GM12878 (cell line): Measurements from ENCODE around the gene BMP2K. TPM values are rescaled to one million over a fixed set of nuclear protein-coding genes. Genes with fewer than 3 reads are reported as not detected.

ENCODE experiments used
- ASH2L ChIP-seq: fragments of 300-600, 200-600 bp; sonication (generic); IDR thresholded peaks from 2 replicates; pipeline ENCODE4 v1.6.1; 2017; ENCODE audit warnings: low read depth, mild to moderate bottlenecking, borderline replicate concordance
- ATF2 ChIP-seq: IDR thresholded peaks from 2 replicates; pipeline ENCODE4 v1.6.1; 2012; ENCODE audit warnings: low read length, inconsistent platforms
- BCLAF1 ChIP-seq: fragments of 450-650 bp; IDR thresholded peaks from 2 replicates; pipeline ENCODE4 v1.6.1; 2017; ENCODE audit warnings: antibody characterized with exemption, mild to moderate bottlenecking, moderate library complexity
- BHLHE40 ChIP-seq, 2 experiments: fragments of 450-650 bp in 1 of 2; IDR thresholded peaks; 2 replicates each; pipeline ENCODE4 v1.6.1; 2011 to 2017; ENCODE audit warnings: low read depth in 2 of 2, borderline replicate concordance in 1 of 2, improper control_type of control experiment in 1 of 2, low read length in 1 of 2, mild to moderate bottlenecking in 1 of 2
- BMI1 ChIP-seq: fragments of 450-650 bp; IDR thresholded peaks from 2 replicates; pipeline ENCODE4 v1.6.1; 2016; ENCODE audit warnings: mild to moderate bottlenecking, moderate library complexity, borderline replicate concordance
- CREB1 ChIP-seq: IDR thresholded peaks from 2 replicates; pipeline ENCODE4 v1.6.1; 2012; ENCODE audit warnings: low read depth, mild to moderate bottlenecking, inconsistent platforms
- EGR1 ChIP-seq, 2 experiments: IDR thresholded peaks; 1 replicate in 1 of 2; 2 replicates in 1 of 2; pipeline ENCODE4 v1.6.1; 2011 to 2012; ENCODE audit warnings: low read depth in 2 of 2, low read length in 2 of 2, borderline replicate concordance in 1 of 2, mild to moderate bottlenecking in 1 of 2, moderate library complexity in 1 of 2
- MYC ChIP-seq: IDR thresholded peaks from 2 replicates; pipeline ENCODE4 v1.6.1; 2011; ENCODE audit warnings: mild to moderate bottlenecking, low read length, moderate library complexity, inconsistent platforms; ENCODE audit not compliant: insufficient read depth, insufficient replicate concordance, insufficient read length, severe bottlenecking
- NR2C2 ChIP-seq: IDR thresholded peaks from 2 replicates; pipeline ENCODE4 v1.6.1; 2011; ENCODE audit warnings: borderline replicate concordance, low read depth; ENCODE audit not compliant: control insufficient read depth, insufficient read length
- RAD21 ChIP-seq: IDR thresholded peaks from 2 replicates; pipeline ENCODE4 v1.6.1; 2011; ENCODE audit warnings: mild to moderate bottlenecking, low read depth, low read length, moderate library complexity; ENCODE audit not compliant: insufficient read depth
- REST ChIP-seq: IDR thresholded peaks from 2 replicates; pipeline ENCODE4 v1.6.1; 2012; ENCODE audit warnings: mild to moderate bottlenecking, low read depth, low read length
- SIN3A ChIP-seq: IDR thresholded peaks from 2 replicates; pipeline ENCODE4 v1.6.1; 2012; ENCODE audit warnings: low read depth, low read length, improper control_type of control experiment
- ZBTB40 ChIP-seq: fragments of 450-650 bp; IDR thresholded peaks from 2 replicates; pipeline ENCODE4 v1.6.1; 2016; ENCODE audit warnings: mild to moderate bottlenecking, moderate library complexity, borderline replicate concordance
- ZNF217 ChIP-seq: fragments of 450-650 bp; IDR thresholded peaks from 2 replicates; pipeline ENCODE4 v1.6.1; 2017; ENCODE audit warnings: antibody characterized with exemption, mild to moderate bottlenecking
- polyA plus RNA-seq, 11 experiments: library from polyadenylated mRNA; depleted of rRNA in 4 of 11; unstranded in 6 of 11; stranded (reverse) in 5 of 11; fragments of >200 nt; fragmentation: Nextera tagmentation in 4 of 11; fragmentation: Illumina TruSeq in 1 of 11; extraction: Ambion mirVana in 4 of 11; extraction: Trizol in 1 of 11; gene quantifications; 1 replicate in 1 of 11; 2 replicates in 10 of 11; pipeline versions ENCODE4 v1.2.1 to v1.2.3, GENCODE V29; 2011 to 2016; ENCODE audit warnings: inconsistent platforms in 2 of 11, missing spikeins in 2 of 11, low read depth in 1 of 11
- total RNA-seq, 4 experiments: library from RNA; depleted of rRNA in 3 of 4; stranded (reverse); fragments of >200 nt in 3 of 4; fragmentation: Illumina TruSeq in 1 of 4; extraction: Trizol in 1 of 4; gene quantifications; 2 replicates each; pipeline versions ENCODE4 v1.2.1 to v1.2.3, GENCODE V29; 2013 to 2021

Gene BMP2K
- total and polyA plus RNA-seq, 10 of the 15 experiments (the other 5 are each of a cell fraction or from before 2014, with no cell fraction given) = 3.3 to 84.6 (median 24.8) TPM

- TF ChIP-seq BCLAF1 (no peak), BHLHE40 (IDR thresholded peaks at IDR 0.05; ENCODE audit: borderline replicate concordance in 1 of 2, low read depth in 2 of 2, low read length in 1 of 2) (peak; percentile 79 to 88), SIN3A (no peak), CREB1 (peak; percentile 82), NR2C2 (no peak), ZNF217 (no peak; the same call in 1 of the 2 replicates), REST (no peak), ATF2 (no peak), EGR1 (IDR thresholded peaks at IDR 0.05; ENCODE audit: borderline replicate concordance in 1 of 2, low read depth in 2 of 2, low read length in 2 of 2) (no peak), ASH2L (peak; percentile 90; the same call in 1 of the 2 replicates), RAD21 (no peak), BMI1 (no peak), MYC (no peak), ZBTB40 (peak; percentile 50; the same call in 1 of the 2 replicates)
Measured at GRCh38 chr4:78775303-78776078, 659 bp upstream of the BMP2K start (continued).
